Measurements from ENCODE around the gene PPARD. TPM values are rescaled to one million over a fixed set of nuclear protein-coding genes. Genes with fewer than 3 reads are reported as not detected.

Gene PPARD
- total RNA-seq, 2 experiments from 2014 or later: 6.1 to 11.9 TPM

- Histone ChIP-seq H4K20me1 (ENCODE audit: insufficient read depth, low read length) (no peaks in the 10 kb centered on the region), H3K4me3 (ENCODE audit: low read depth, low read length, poor library complexity, severe bottlenecking) (no peak overlapping the region), H3K9me2 (ENCODE audit: insufficient read depth, low read length) (no peaks in the 10 kb centered on the region), H3K4me1 (ENCODE audit: insufficient read depth, low read length, poor library complexity, severe bottlenecking) (no peaks in the 10 kb centered on the region), H3K4me2 (ENCODE audit: low read length) (no peak overlapping the region), H3K36me3 (ENCODE audit: insufficient read depth, low read length) (no peaks in the 10 kb centered on the region), H3K27ac (ENCODE audit: low read depth, low read length, poor library complexity, severe bottlenecking) (no peak overlapping the region), H2AFZ (ENCODE audit: low read length) (no peak overlapping the region), H3K9me3 (ENCODE audit: low read length) (no peaks in the 10 kb centered on the region), H3K79me2 (ENCODE audit: insufficient read depth, low read depth, low read length) (no peaks in the 10 kb centered on the region)
- ChIA-PET POLR2A (no interaction called here), CTCF (ENCODE audit: unreplicated experiment) (no interaction called here)
- TF ChIP-seq, protein P1, sequence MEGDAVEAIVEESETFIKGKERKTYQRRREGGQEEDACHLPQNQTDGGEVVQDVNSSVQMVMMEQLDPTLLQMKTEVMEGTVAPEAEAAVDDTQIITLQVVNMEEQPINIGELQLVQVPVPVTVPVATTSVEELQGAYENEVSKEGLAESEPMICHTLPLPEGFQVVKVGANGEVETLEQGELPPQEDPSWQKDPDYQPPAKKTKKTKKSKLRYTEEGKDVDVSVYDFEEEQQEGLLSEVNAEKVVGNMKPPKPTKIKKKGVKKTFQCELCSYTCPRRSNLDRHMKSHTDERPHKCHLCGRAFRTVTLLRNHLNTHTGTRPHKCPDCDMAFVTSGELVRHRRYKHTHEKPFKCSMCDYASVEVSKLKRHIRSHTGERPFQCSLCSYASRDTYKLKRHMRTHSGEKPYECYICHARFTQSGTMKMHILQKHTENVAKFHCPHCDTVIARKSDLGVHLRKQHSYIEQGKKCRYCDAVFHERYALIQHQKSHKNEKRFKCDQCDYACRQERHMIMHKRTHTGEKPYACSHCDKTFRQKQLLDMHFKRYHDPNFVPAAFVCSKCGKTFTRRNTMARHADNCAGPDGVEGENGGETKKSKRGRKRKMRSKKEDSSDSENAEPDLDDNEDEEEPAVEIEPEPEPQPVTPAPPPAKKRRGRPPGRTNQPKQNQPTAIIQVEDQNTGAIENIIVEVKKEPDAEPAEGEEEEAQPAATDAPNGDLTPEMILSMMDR (conservative IDR thresholded peaks at IDR 0.05; ENCODE audit: low read length): no peak
- TF ChIP-seq EZH2phosphoT487 (IDR thresholded peaks at IDR 0.05; ENCODE audit: borderline replicate concordance, low read depth, low read length): no peak
- DNase-seq (ENCODE audit: low spot score): no peak
- intact Hi-C loops (cut with micrococcal nuclease; ENCODE audit: unreplicated experiment): no loop called here
- BruUV-seq (replicated peaks): no TSS peak
Measured at GRCh38 chr6:35439308-35439707, 97.0 kb downstream of the PPARD start.

DNA sequence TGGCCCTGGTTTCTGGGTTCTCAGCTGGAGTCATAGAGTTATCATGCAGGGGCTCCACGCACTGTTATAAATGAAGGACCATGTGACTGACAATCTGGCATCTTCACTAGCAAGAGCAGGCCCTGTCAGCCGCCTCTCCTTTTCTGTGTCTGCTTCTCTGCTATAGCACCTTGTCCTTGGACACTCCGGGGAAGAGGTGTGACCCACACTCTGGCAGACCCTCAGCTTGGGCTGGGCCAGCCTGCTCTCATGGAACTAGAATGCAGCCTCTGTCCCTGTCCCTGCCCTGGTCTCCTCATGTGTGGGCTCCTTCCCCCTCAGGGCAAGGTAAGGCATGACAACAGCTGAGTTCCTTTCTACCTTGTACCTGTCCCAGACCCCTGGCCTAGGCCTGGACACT lies 98.8 kb downstream of the PPARD start:
- intact Hi-C loops (cut with micrococcal nuclease; ENCODE audit: unreplicated experiment): no loop called here
- H3K27ac ChIP-seq (ENCODE audit: low read depth, low read length, poor library complexity, severe bottlenecking): no peak overlapping the region
- BruUV-seq (replicated peaks): no TSS peak
- H2AFZ ChIP-seq (ENCODE audit: low read length): no peak overlapping the region
- H3K79me2 ChIP-seq (ENCODE audit: insufficient read depth, low read depth, low read length): no peaks in the 10 kb centered on the region
- CTCF ChIA-PET (ENCODE audit: unreplicated experiment): no interaction called here
- H3K9me2 ChIP-seq (ENCODE audit: insufficient read depth, low read length): no peaks in the 10 kb centered on the region
- no peak overlapping the region for H3K4me3 ChIP-seq (ENCODE audit: low read depth, low read length, poor library complexity, severe bottlenecking)
- H3K4me1 ChIP-seq (ENCODE audit: insufficient read depth, low read length, poor library complexity, severe bottlenecking): no peaks in the 10 kb centered on the region
- H4K20me1 ChIP-seq (ENCODE audit: insufficient read depth, low read length): no peaks in the 10 kb centered on the region
- H3K4me2 ChIP-seq (ENCODE audit: low read length): no peak overlapping the region
- H3K36me3 ChIP-seq (ENCODE audit: insufficient read depth, low read length): no peaks in the 10 kb centered on the region
- POLR2A ChIA-PET: no interaction called here
- no peaks in the 10 kb centered on the region for H3K9me3 ChIP-seq (ENCODE audit: low read length)
- no peak for TF ChIP-seq EZH2phosphoT487 (IDR thresholded peaks at IDR 0.05; ENCODE audit: borderline replicate concordance, low read depth, low read length)
- TF ChIP-seq, protein P1 (conservative IDR thresholded peaks at IDR 0.05; ENCODE audit: low read length): no peak
- DNase-seq (ENCODE audit: low spot score): no peak

- no peak for DNase-seq (ENCODE audit: low spot score)
- Histone ChIP-seq H3K27ac (ENCODE audit: low read depth, low read length, poor library complexity, severe bottlenecking) (no peak overlapping the region), H3K9me2 (ENCODE audit: insufficient read depth, low read length) (no peaks in the 10 kb centered on the region), H3K9me3 (ENCODE audit: low read length) (no peaks in the 10 kb centered on the region), H2AFZ (ENCODE audit: low read length) (no peak overlapping the region), H3K4me2 (ENCODE audit: low read length) (no peak overlapping the region), H3K4me1 (ENCODE audit: insufficient read depth, low read length, poor library complexity, severe bottlenecking) (no peaks in the 10 kb centered on the region), H3K36me3 (ENCODE audit: insufficient read depth, low read length) (no peaks in the 10 kb centered on the region), H3K79me2 (ENCODE audit: insufficient read depth, low read depth, low read length) (no peaks in the 10 kb centered on the region), H3K4me3 (ENCODE audit: low read depth, low read length, poor library complexity, severe bottlenecking) (no peak overlapping the region), H4K20me1 (ENCODE audit: insufficient read depth, low read length) (no peaks in the 10 kb centered on the region)
- ChIA-PET POLR2A (no interaction called here), CTCF (ENCODE audit: unreplicated experiment) (no interaction called here)
- intact Hi-C loops (cut with micrococcal nuclease; ENCODE audit: unreplicated experiment): no loop called here
- BruUV-seq (replicated peaks): no TSS peak
- no peak for TF ChIP-seq EZH2phosphoT487 (IDR thresholded peaks at IDR 0.05; ENCODE audit: borderline replicate concordance, low read depth, low read length)
- TF ChIP-seq, protein P1 (conservative IDR thresholded peaks at IDR 0.05; ENCODE audit: low read length): no peak
Measured at GRCh38 chr6:35441642-35442041, 99.3 kb downstream of the PPARD start.

All from OCI-LY7 (cell line).